GM12873 (cell line): ENCODE measurements around the gene MT1M.

Source experiments
- CTCF ChIP-seq: IDR thresholded peaks from 2 replicates; pipeline ENCODE4 v1.5.1; 2012; ENCODE audit warnings: low read depth, mild to moderate bottlenecking, moderate library complexity, low read length, control low read depth; ENCODE audit not compliant: insufficient read depth; ENCODE audit errors: missing control alignments

The MT1M gene

GRCh38 chr16:56610017-56610608 is 22.3 kb upstream of the MT1M start:
- TF ChIP-seq CTCF: no peak

- no peak for TF ChIP-seq CTCF
Observed at GRCh38 chr16:56610609-56611111, 21.8 kb upstream of the MT1M start.

GRCh38 chr16:56611281-56611833 is 21.1 kb upstream of the MT1M start:
- TF ChIP-seq CTCF: no peak

GRCh38 chr16:56613706-56614105 is 18.8 kb upstream of the MT1M start:
- no peak for TF ChIP-seq CTCF

GRCh38 chr16:56614549-56614991 is 17.9 kb upstream of the MT1M start:
- no peak for TF ChIP-seq CTCF

GRCh38 chr16:56615353-56615752 is 17.1 kb upstream of the MT1M start:
- no peak for TF ChIP-seq CTCF

- no peak for TF ChIP-seq CTCF
Observed at GRCh38 chr16:56616608-56617211, 15.7 kb upstream of the MT1M start.
